Endothelial cell of umbilical vein (primary cell): ENCODE measurements around the gene LSP1. TPM values are rescaled to one million over a fixed set of nuclear protein-coding genes. Genes with fewer than 3 reads are reported as not detected.

Experiments
- BruUV-seq: library from RNA; stranded (reverse); fragments of 400-500 nt; replicated peaks from 2 replicates; lab custom pipeline; 2021; lab: Mats Ljungman, UMichigan
- CTCF ChIA-PET: fragments of 300-600, 350-600 bp; sonication (Branson Sonifier 250); formaldehyde crosslinking; loops from one replicate; lab custom pipeline; 2021; ENCODE audit warnings: antibody characterized with exemption, inconsistent platforms; lab: Charles Lee
- POLR2A ChIA-PET: fragments of 300-600, 350-600 bp; sonication (Branson Sonifier 250); formaldehyde crosslinking; loops from one replicate; lab custom pipeline; 2021; ENCODE audit warnings: antibody characterized with exemption, inconsistent platforms; lab: Charles Lee
- DNase-seq: peaks from one replicate; pipeline ENCODE4 v3.0.0-alpha.2; 2011; ENCODE audit warnings: low read depth, low spot score
- FAIRE-seq: peaks from 2 replicates; lab custom pipeline; 2011; peaks lifted over from hg19 to GRCh38; lab: Jason Lieb, UNC
- H2AFZ ChIP-seq: 2 replicates; pipeline ENCODE4 v1.6.0; 2012; ENCODE audit warnings: low read depth, low read length, control low read depth, inconsistent platforms
- H3K27ac ChIP-seq: 2 replicates; pipeline ENCODE4 v1.5.1; 2011; ENCODE audit warnings: low read depth, mild to moderate bottlenecking, control low read depth, low read length, moderate library complexity; ENCODE audit not compliant: insufficient read depth
- H3K27me3 ChIP-seq, 2 experiments: 2 replicates each; pipeline versions ENCODE4 v1.6.0 to v1.6.1; 2011; ENCODE audit warnings: low read length in 2 of 2, mixed read lengths in 1 of 2; ENCODE audit not compliant: control insufficient read depth in 2 of 2, insufficient read depth in 2 of 2
- H3K36me3 ChIP-seq, 2 experiments: 2 replicates in 1 of 2; 3 replicates in 1 of 2; pipeline ENCODE4 v1.5.1; 2011; ENCODE audit warnings: low read length in 2 of 2, mild to moderate bottlenecking in 1 of 2, moderate library complexity in 1 of 2; ENCODE audit not compliant: control insufficient read depth in 2 of 2, insufficient read depth in 2 of 2; ENCODE audit errors: extremely low read depth in 1 of 2
- H3K4me1 ChIP-seq: 3 replicates; pipeline ENCODE4 v1.5.1; 2011; ENCODE audit warnings: mild to moderate bottlenecking, low read length; ENCODE audit not compliant: control insufficient read depth, insufficient read depth; ENCODE audit errors: extremely low read depth
- H3K4me2 ChIP-seq: 2 replicates; pipeline ENCODE4 v1.6.1; 2011; ENCODE audit warnings: low read length, control low read depth, mixed read lengths; ENCODE audit not compliant: insufficient read depth
- H3K4me3 ChIP-seq, 3 experiments: fragments of 200-600 bp in 1 of 3; sonication (generic), shearing (Covaris generic) in 1 of 3; replicated peaks in 1 of 3; 2 replicates each; pipeline ENCODE4 v1.5.1; 2011 to 2016; ENCODE audit warnings: control low read depth in 3 of 3, low read length in 3 of 3, mild to moderate bottlenecking in 2 of 3, inconsistent platforms in 1 of 3, low read depth in 1 of 3, moderate library complexity in 1 of 3; ENCODE audit not compliant: insufficient read depth in 1 of 3
- H3K79me2 ChIP-seq: 2 replicates; pipeline ENCODE4 v1.6.0; 2012; ENCODE audit warnings: low read length, inconsistent platforms; ENCODE audit not compliant: control insufficient read depth, insufficient read depth
- H3K9ac ChIP-seq: replicated peaks from 2 replicates; pipeline ENCODE3; 2011; ENCODE audit warnings: low read length, control low read depth; ENCODE audit not compliant: insufficient read depth; ENCODE audit errors: extremely low read depth
- H3K9me1 ChIP-seq: replicated peaks from 3 replicates; pipeline ENCODE4 v1.6.0; 2011; ENCODE audit warnings: mild to moderate bottlenecking, low read length; ENCODE audit not compliant: control insufficient read depth, insufficient read depth; ENCODE audit errors: extremely low read depth
- H3K9me3 ChIP-seq: replicated peaks from 2 replicates; pipeline ENCODE4 v1.5.1; 2012; ENCODE audit warnings: low read length, inconsistent platforms; ENCODE audit not compliant: control insufficient read depth, insufficient read depth
- H4K20me1 ChIP-seq: replicated peaks from 2 replicates; pipeline ENCODE3; 2011; ENCODE audit warnings: mild to moderate bottlenecking, low read length; ENCODE audit not compliant: control insufficient read depth, insufficient read depth; ENCODE audit errors: extremely low read depth
- EZH2 ChIP-seq: IDR thresholded peaks from 2 replicates; pipeline ENCODE4 v1.6.1; 2012; ENCODE audit warnings: borderline replicate concordance, low read depth, mild to moderate bottlenecking, moderate library complexity, low read length, inconsistent platforms; ENCODE audit not compliant: severe bottlenecking
- FOS ChIP-seq: IDR thresholded peaks from 2 replicates; pipeline ENCODE4 v1.6.1; 2011; ENCODE audit warnings: mild to moderate bottlenecking, low read length, moderate library complexity, borderline replicate concordance; ENCODE audit not compliant: insufficient read depth
- GATA2 ChIP-seq: IDR thresholded peaks from 2 replicates; pipeline ENCODE4 v1.7.0; 2011; ENCODE audit warnings: low read depth, mild to moderate bottlenecking, moderate library complexity, mixed read lengths, low read length; ENCODE audit not compliant: insufficient read length, insufficient read depth
- JUN ChIP-seq: IDR thresholded peaks from 2 replicates; pipeline ENCODE4 v1.6.1; 2011; ENCODE audit warnings: borderline replicate concordance, low read depth; ENCODE audit not compliant: insufficient read length, insufficient read depth
- MYC ChIP-seq: IDR thresholded peaks from one replicate; pipeline ENCODE4 v1.6.1; 2011; ENCODE audit warnings: mild to moderate bottlenecking, low read depth, low read length
- POLR2A ChIP-seq: IDR thresholded peaks from 2 replicates; pipeline ENCODE4 v1.6.1; 2012; ENCODE audit warnings: low read depth, mild to moderate bottlenecking, control low read depth, low read length
- POLR2AphosphoS5 ChIP-seq: IDR thresholded peaks from 2 replicates; pipeline ENCODE4 v1.6.1; 2012; ENCODE audit warnings: low read depth, mild to moderate bottlenecking, control low read depth, low read length, moderate library complexity; ENCODE audit not compliant: insufficient read depth
- dilution Hi-C: fragments of 300-500 bp; cut with MboI; formaldehyde crosslinking; loops from one replicate; pipeline ENCODE4 v1.15.0; 2019; ENCODE audit warnings: low sequenced_read_pairs; ENCODE audit not compliant: extremely low pct_ligation_motif_present
- intact Hi-C: fragments of 100-400 bp; cut with micrococcal nuclease; formaldehyde crosslinking; loops from one replicate; pipeline ENCODE4 v1.10.0; 2022
- polyA plus RNA-seq, 4 experiments: library from polyadenylated mRNA; depleted of rRNA in 3 of 4; stranded (reverse) in 3 of 4; unstranded in 1 of 4; fragments of >200 nt; gene quantifications; 2 replicates each; pipeline versions ENCODE4 v1.2.1 to v1.2.3, GENCODE V29; 2011 to 2012; ENCODE audit warnings: missing spikeins in 1 of 4
- total RNA-seq: library from RNA; stranded (reverse); gene quantifications from 2 replicates; pipeline ENCODE4 v1.2.3, GENCODE V29; 2021
- TF ChIP-seq, protein P1 (sequence below): IDR thresholded peaks from 2 replicates; pipeline ENCODE4 v1.6.1; 2011; ENCODE audit not compliant: insufficient read depth, insufficient read length
- TF ChIP-seq, protein P2 (sequence below), 2 donors: IDR thresholded peaks; 1 replicate in 1 of 2; 2 replicates in 1 of 2; pipeline ENCODE4 v1.5.1; 2011; ENCODE audit warnings: low read length in 2 of 2, mild to moderate bottlenecking in 2 of 2, moderate library complexity in 2 of 2, control low read depth in 1 of 2, inconsistent platforms in 1 of 2, low read depth in 1 of 2; ENCODE audit not compliant: insufficient read depth in 1 of 2; ENCODE audit errors: extremely low read depth in 1 of 2

The LSP1 gene
- total and polyA plus RNA-seq, 2 donors (not counting 3 experiments of a cell fraction or from before 2014, with no cell fraction given): not detected

DNA sequence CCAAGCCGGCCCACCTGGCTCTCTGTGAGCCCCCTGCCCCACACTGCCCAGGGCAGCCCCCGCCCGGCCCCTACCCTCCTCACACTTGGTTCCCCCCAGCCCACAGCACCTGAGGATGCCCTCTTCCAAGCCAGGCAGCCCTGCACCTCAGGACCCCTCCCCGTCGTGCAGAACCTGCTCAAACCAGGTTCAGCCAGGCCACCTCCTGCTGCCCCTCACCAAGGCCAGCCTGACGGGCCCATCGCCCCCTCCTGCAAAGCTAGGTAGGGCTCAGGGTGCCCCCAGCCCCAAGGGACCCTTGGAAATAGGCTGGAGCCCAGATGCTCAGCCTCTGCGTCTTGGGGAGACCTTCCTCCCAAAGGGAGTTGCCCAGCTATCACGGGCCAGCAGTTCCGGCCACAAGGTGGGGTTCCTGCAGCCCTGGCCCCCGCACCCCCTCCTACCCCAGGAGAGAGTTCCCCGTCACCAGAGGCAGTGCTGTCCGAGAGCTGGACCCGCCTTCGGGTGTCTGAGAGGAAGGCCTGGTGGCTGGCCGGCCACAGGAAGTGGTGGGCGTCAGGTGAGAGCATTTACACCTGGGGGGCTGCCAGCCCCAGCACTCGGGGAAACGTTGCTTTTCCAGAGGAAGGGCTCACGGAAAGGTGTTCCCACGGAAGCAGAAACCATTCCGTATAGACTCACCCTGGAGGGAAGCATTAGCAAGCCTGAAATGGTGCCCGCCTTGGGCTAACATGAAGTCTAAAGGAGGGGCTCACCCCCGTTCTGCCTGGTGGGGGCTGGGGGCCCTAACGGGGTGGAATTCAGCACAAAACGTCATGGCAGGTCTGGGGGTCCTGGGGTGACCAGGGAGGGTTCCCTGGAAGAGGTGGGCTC, 21.3 kb upstream of the LSP1 start:
- CTCF ChIA-PET: interaction anchor here (1.4 to 7.8 kb wide), 16 partner anchors 11 to 325 kb away, joined by 4 to 623 read pairs (median 12); partner anchors contain the start of gene KRTAP5-6

More for the DNA sequence above, 21.3 kb upstream of the LSP1 start:
- Histone ChIP-seq H3K9me3 (no peaks in the 10 kb centered on the region), H3K4me1 (peaks cover 3% of the 10 kb centered on the region), H3K9me1 (no peaks in the 10 kb centered on the region), H3K36me3 (no peaks in the 10 kb centered on the region), H3K4me2 (no peak overlapping the region), H3K27me3 (no peaks in the 10 kb centered on the region), H3K4me3 (no peak overlapping the region), H4K20me1 (no peaks in the 10 kb centered on the region), H3K27ac (no peak overlapping the region), H2AFZ (no peak overlapping the region), H3K9ac (no peak overlapping the region), H3K79me2 (no peaks in the 10 kb centered on the region)
- BruUV-seq: no TSS peak
- dilution Hi-C loops (no loop called here), intact Hi-C loops (loop anchor here (1.0 kb wide), 2 partner anchors 137 to 179 kb away; no protein-coding TSS in a partner anchor)
- no peak for TF ChIP-seq POLR2A
- TF ChIP-seq POLR2AphosphoS5: no peak
- no peak for TF ChIP-seq GATA2
- no peak for TF ChIP-seq EZH2
- TF ChIP-seq MYC: no peak
- TF ChIP-seq, protein P1, sequence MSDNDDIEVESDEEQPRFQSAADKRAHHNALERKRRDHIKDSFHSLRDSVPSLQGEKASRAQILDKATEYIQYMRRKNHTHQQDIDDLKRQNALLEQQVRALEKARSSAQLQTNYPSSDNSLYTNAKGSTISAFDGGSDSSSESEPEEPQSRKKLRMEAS: no peak
- TF ChIP-seq JUN: no peak
- TF ChIP-seq, protein P2, sequence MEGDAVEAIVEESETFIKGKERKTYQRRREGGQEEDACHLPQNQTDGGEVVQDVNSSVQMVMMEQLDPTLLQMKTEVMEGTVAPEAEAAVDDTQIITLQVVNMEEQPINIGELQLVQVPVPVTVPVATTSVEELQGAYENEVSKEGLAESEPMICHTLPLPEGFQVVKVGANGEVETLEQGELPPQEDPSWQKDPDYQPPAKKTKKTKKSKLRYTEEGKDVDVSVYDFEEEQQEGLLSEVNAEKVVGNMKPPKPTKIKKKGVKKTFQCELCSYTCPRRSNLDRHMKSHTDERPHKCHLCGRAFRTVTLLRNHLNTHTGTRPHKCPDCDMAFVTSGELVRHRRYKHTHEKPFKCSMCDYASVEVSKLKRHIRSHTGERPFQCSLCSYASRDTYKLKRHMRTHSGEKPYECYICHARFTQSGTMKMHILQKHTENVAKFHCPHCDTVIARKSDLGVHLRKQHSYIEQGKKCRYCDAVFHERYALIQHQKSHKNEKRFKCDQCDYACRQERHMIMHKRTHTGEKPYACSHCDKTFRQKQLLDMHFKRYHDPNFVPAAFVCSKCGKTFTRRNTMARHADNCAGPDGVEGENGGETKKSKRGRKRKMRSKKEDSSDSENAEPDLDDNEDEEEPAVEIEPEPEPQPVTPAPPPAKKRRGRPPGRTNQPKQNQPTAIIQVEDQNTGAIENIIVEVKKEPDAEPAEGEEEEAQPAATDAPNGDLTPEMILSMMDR (IDR thresholded peaks at IDR 0.05; ENCODE audit: extremely low read depth in 1 of 2, insufficient read depth in 1 of 2, low read depth in 1 of 2, low read length in 2 of 2): no peak
- TF ChIP-seq FOS: no peak
- DNase-seq (no peak), FAIRE-seq (no peak)
- POLR2A ChIA-PET: no interaction called here
